ENCODE data around the gene TMOD4.

TMOD4 gene

DNA sequence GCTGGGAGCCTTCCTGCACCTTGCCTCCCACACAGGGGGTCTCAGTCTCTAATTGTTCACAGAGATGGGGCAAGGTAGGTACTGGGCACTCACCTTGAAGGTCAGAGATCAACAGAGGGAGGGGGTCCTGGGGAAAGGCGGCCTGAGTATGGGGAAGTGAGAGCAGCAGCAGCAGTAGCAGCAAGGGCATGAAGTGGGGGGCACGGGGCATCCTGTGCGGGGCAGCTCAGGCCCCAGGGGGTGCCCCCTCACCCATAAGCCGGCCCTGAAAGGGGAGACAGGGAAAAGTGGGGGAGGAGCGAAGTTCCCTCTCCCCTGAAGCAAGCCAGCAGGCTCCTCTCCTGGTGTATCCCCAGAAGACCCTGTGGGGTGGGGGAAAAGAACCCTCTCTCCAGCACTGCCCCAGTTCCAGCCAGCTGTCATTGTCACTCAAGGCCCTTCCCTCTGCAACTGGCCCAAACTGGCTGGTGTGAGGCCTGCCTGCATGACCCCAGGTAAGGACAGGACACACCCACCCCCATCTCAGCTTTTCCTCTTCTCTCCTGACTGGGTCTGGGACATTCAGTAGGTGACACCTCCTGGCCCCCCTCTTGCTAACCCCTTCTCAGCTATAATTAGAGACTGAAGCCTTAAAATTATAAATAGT lies 33.2 kb downstream of the TMOD4 start:
- no peak for DNase-seq (ENCODE audit: low read depth in 2 of 2)

DNA sequence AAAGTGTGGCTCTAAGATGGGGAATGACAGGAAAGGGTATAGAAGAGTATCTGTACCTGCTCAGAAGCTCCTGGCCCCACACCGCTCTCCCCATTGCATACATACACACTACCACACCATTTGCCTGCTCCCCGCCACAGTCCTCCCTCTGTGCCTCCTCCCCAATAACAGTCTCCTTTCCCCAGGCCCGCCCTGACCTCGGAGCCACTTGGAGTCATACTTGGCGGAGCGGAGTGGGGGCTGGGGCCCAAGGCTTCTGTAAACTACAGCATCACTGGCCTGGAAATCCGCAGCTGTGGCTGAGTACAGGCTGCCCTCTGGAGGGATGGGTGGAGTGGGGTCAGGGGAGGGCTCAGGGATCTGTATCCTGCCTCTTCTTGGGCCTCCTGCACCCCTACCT lies 38.0 kb downstream of the TMOD4 start:
- no peak for DNase-seq (ENCODE audit: low read depth in 2 of 2)

DNA sequence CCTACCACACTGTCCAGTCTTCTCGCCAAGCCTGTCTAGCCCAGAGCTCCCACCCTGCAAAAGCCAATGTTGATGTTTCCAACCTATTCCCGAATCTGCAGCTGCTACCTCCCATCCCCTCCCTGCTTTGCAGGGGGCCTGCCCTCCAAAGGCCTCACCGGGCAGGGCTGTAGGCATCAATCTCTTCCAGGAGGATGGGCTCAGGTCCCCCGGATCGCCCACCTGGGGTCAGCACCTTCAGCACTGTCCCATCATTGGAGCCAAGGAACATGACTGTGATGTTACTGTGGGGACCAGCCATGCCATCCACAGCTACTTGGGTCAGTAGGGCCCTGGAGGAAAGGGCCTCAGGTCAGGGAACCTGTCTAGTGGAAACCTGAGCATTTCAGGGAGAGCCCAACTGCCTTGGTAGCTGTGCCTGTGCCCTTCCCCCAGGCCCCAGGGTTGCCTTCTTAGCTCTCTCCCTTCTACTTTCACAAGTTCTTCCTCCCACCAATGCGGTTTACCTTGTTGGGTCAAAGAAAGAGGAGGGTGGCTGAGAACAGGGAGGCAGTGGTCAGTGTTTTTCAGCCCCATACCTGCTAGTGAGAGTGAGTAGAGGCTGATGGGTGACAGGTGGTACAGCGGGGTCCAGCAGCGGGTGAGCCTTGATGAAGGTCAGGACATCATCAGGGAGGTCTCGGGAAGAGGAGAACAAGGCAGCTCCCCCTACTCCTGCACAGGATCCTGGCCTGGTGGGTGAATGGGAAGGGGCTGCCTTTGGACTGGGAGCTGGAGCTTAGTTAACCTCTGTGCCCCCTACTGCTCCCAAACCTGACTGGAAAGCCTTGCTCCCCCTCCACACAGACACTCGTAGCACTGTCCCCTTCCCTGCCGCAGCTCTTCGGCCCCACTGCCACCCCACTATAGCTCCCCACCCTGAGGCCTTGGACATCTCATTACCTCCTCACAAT lies 40.1 kb downstream of the TMOD4 start:
- no peak for DNase-seq (ENCODE audit: low read depth in 2 of 2)

DNA sequence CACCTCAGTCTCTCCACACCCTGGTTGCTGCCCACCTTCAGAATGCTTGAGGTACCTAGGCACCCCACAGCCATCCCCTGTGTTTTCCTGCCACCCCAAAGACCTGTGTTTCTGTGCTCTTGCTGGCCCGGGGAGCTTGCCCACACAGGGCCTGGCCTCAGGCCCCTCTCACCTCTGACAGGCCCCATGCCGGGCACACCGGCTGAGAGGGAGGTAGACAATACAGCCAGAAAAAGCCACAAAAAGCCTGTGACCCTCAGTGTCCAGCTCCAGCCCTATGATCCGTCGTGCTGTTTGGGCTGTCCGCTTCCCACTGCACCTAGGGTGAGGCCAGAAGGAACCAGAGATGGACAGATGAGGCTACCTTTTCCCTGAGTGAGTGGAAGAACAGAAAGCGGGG lies 40.8 kb downstream of the TMOD4 start:
- no peak for DNase-seq (ENCODE audit: low read depth in 2 of 2)

DNA sequence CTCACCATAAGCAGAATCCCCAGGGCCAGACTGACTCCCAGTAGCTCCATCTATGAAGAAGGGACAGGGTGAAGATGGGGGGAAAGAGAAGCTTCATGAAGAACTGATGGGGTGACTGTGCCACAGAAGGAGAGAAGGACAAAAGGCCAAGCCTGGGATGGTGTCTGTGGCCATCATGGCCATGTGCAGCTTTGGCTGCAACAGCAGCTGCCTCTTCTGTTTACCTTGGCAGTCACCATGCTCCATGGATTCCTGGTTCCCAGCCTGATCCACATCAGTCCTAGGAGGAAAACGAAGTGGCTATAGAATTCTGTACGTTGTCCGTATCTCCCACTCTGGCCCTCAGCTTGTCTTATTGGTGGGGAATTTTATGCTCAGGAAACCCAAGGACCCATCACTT lies 41.4 kb downstream of the TMOD4 start:
- DNase-seq (ENCODE audit: low read depth in 2 of 2): no peak

DNA sequence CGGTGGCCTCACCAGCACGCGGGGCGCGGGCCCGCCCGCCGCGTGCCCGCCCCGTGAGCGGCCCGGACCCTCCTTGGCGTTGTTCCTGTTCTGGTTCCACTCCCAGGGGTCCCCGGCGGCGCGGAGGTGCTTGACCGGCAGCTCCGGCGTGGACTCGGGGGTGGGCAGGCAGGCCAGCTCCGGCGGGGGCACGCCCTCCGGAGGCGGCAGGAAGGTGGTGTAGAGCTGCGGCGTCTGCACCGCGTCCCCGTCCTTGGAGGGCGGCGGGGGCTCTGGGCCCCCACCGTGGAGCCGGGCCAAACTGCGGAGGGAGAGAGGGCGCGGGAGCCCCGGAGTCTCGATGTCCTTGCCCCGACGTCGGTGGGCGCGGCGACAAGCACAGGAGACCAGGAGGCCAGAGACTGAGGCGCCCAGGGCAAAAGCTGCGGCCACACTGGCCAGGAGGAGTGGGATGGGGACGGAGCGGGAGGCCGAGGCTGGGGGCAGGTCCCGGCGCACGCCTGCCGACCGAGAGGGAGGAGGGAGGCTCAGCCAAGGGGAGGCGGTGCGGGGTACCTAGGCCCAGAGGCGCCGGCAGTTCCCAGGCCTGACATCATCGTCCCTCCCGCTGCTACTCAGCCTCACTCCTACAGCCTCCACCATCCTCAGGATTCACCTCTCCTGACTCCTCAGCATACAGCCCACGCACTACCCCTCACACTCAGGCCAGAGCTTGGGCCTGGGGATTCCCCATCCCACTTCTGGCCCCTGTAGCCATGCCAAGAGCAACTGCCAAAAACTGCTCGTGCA lies 42.6 kb downstream of the TMOD4 start:
- DNase-seq (ENCODE audit: low read depth in 2 of 2): no peak

DNA sequence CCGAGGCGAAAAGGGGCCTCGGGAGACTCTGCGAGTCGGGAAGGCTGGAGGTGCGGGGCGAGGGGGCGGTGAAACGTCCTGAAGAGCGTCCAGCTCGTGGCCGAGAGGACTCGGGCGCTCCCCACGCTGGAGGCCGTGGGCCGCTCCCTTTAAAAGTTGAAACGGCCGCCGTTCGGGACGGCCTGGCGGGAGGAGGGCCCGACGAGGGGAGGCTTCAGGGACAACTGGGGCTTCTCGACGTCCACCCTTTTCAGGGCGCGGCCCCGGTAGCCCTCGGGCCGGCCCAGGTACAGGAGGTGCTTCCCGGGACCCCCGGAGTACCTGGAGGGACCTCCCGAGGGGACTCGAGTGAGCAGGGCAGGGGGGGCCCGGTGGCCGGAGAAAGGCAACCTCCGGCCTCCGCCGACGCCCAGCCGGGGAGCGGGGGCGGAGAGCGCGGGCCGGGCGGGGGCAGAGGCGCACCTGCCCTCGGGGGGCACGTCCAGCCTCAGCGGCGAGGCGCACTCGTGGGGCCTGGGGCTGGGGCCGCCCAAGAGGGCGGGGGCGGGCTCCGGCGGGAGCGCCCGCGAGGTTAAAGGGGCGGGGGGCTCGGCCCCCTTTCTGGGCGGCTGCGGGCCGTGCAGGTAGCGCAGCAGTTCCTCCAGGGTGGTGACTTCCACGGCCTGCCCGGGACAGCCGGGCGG lies 43.3 kb downstream of the TMOD4 start:
- no peak for DNase-seq (ENCODE audit: low read depth in 2 of 2)

DNA sequence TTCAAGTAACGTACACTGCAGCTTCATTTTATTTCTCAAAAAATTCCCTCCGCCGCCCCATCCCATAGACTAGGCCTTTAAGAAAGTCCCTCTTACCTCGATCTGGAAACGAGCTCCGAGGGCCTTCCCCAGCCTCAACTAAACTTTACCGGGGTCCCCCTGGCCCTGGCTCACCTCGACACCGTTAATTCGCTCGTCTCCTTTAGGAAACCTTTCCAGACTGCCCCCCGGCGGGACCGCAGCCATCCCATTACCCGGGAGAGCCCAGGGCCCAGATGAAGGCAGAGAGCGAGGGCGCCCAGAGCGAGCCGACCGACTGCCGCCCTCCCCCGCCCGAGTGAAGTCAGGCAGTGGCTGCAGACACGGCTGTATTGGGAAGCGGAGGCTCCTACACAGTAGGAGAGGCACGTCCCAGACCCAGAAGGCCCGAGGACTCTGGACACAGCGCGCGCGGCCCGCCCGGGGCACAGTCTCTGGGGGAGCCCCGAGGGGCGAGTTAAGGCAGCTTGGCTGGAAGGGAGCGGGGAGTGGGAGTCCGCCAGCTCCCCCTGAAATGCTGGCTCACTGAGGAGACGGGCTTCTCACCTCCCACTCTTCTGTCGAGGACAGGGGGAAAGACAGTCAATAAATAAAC lies 44.0 kb downstream of the TMOD4 start:
- DNase-seq (ENCODE audit: low read depth in 2 of 2): no peak

DNA sequence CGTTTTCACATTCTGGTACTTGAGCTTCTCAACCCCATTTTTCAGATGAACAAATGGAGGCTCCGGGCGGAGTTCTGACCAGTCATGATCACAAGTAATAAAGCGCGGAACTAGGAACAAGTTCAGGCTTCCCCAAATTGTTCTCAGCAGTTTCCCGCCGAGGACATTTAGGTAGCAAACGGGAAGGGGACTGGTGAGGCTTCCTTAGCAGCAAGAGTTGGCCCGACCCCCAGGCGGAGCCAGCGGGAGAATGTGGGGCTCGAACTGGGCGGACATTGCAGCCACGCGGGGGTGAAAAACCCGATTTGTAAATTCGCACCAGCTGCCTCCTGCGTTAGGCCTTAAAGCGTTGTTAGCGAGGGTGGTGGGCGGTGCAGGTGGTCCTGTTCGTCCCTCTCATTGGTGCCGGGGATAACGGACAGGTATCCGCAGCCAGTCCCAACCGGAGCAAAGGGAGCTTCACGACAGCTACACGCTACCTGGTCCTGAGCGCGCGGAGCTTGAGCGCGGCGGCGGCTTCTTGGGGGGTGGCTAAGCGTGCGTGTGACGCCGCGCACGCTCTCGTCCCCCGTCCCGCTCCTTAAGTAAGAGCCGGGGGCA lies 44.7 kb downstream of the TMOD4 start:
- peak; percentile 74 to 76 for DNase-seq (ENCODE audit: low read depth in 2 of 2)

DNA sequence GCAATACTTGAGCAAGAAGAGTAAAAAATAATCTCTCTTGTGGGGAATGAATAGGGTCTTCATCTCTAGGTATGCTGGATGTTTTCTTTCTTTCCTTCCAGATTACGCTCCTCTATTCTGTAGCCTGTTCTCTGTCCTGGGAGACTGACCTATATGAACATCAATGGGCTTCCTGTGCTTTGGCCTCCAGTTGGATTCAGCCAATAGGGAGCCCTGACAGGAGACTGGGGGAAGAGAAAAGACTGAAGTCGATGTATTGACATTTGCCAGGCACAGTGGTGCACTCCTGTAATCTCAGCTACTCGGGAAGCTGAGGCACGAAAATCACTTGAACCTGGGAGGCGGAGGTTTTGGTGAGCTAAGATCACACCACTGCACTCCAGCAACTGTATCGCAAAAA lies 47.0 kb downstream of the TMOD4 start:
- DNase-seq (ENCODE audit: low read depth in 2 of 2): no peak

DNA sequence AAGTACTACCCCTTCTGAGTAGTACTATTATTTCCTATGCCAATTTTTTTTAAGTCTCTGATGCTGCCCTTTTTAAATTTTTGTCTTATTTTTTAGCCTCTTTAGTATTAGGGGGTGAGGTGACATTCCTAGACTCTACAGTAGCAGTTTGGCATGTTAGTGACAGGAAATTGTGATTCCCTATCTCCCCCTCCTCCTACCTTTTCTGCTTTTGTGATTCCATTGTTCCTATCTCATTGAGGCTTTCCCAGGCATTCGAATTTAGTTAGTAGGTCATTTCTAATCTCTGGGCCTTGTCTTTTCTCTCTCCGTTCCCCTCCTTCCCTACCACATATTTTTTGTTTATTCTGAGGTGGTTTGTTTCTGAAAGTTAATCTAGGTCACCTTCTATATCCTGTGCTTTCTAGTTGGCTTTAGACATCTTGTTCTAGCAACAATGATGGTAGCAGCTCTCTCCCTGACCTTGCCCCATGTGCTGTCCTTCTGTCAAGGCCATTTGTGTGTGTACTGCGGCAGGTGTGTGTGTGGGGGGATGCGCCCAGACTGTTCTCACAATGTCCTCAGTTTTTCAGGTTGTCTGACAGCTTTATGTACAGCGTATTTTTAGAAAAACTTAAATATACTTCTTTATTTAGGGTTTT lies 50.9 kb downstream of the TMOD4 start:
- DNase-seq (ENCODE audit: low read depth in 2 of 2): no peak
